ENCODE data around the gene OLIG1.

OLIG1 gene

DNA sequence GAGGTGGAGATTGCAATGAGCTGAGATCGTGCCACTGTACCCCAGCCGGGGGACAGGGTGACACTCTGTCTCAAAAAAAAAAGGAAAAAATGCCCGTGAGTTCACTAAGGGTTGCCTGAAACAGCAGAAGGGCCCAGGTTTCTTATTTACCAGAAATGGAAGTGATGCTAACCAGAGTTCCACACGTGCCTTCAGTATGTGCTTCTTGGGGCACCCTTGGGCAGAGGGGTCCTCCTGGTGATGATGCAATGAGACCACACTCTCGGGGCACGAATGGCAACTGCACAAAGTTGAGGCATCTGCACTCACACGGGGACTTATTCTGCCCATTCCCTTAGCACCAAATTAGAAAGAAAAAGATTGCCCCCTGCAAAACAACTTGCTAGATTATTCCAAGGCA, 29.2 kb downstream of the OLIG1 start:
- Histone ChIP-seq H3K27me3 (ENCODE audit: control insufficient read depth in 1 of 2, insufficient read depth in 2 of 2, low read length in 2 of 2) (peaks cover 4 to 5% of the 10 kb centered on the region in 2 donors), H3K4me1 (ENCODE audit: control insufficient read depth, insufficient read depth, low read length) (no peaks in the 10 kb centered on the region), H3K27ac (ENCODE audit: low read length) (no peak overlapping the region)

DNA sequence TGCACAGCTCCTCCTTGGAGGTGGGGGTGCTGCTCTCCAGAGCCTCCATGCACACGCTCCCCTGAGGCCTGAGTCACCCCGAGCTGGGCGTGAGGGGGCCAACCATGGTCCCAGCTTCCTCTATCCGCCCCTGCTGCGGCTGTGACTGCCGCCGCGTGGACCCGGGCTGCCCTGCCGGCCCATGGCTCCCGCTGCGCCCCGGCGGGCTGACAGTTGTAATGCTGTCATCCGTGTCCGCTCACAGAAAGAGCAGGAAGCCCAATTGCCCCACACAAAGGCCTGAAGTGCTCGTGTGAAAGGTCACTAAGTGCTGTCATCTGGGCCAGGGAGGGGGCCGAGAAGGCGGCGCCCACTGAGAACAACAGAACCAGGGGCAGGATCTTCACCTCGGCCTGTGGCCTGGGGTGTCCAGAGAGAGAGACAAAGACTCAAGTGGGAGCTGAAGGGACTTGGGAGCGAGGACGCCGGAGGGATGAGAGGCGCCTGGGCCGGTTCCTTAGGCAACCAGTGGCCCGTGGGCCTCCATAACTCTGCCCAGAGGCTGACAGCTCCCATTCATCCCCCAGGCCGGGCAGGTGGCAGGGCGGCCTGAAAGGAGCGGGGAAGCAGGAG, 31.5 kb downstream of the OLIG1 start:
- Histone ChIP-seq H3K4me1 (ENCODE audit: control insufficient read depth, insufficient read depth, low read length) (no peaks in the 10 kb centered on the region), H3K9ac (ENCODE audit: low read length in 2 of 2) (no peak overlapping the region), H3K27ac (ENCODE audit: low read length) (no peak overlapping the region), H3K4me3 (ENCODE audit: low read length in 2 of 2) (no peak overlapping the region), H3K27me3 (ENCODE audit: control insufficient read depth in 1 of 2, insufficient read depth in 2 of 2, low read length in 2 of 2) (peaks cover 4 to 10% of the 10 kb centered on the region in 2 donors), H3K9me3 (ENCODE audit: control insufficient read depth in 2 of 2, low read length in 2 of 2) (peaks cover 0 to 6% of the 10 kb centered on the region in 2 donors), H3K36me3 (ENCODE audit: control insufficient read depth in 2 of 2, insufficient read depth in 2 of 2, low read length in 2 of 2) (no peaks in the 10 kb centered on the region)

More for the DNA sequence above, 29.2 kb downstream of the OLIG1 start:
- Histone ChIP-seq H3K9ac (ENCODE audit: low read length in 2 of 2) (no peak overlapping the region), H3K36me3 (ENCODE audit: control insufficient read depth in 2 of 2, insufficient read depth in 2 of 2, low read length in 2 of 2) (no peaks in the 10 kb centered on the region), H3K4me3 (ENCODE audit: low read length in 2 of 2) (no peak overlapping the region), H3K9me3 (ENCODE audit: control insufficient read depth in 2 of 2, low read length in 2 of 2) (no peaks in the 10 kb centered on the region)

- Histone ChIP-seq H3K27ac (ENCODE audit: low read length) (no peak overlapping the region), H3K4me1 (ENCODE audit: control insufficient read depth, insufficient read depth, low read length) (peaks cover 2% of the 10 kb centered on the region), H3K36me3 (ENCODE audit: control insufficient read depth in 2 of 2, insufficient read depth in 2 of 2, low read length in 2 of 2) (no peaks in the 10 kb centered on the region), H3K9me3 (ENCODE audit: control insufficient read depth in 2 of 2, low read length in 2 of 2) (peaks cover 0 to 6% of the 10 kb centered on the region in 2 donors), H3K4me3 (ENCODE audit: low read length in 2 of 2) (no peak overlapping the region), H3K27me3 (ENCODE audit: control insufficient read depth in 1 of 2, insufficient read depth in 2 of 2, low read length in 2 of 2) (peaks cover 20 to 22% of the 10 kb centered on the region in 2 donors), H3K9ac (ENCODE audit: low read length in 2 of 2) (no peak overlapping the region)
Measured at GRCh38 chr21:33105088-33105487, 35.1 kb downstream of the OLIG1 start.

DNA sequence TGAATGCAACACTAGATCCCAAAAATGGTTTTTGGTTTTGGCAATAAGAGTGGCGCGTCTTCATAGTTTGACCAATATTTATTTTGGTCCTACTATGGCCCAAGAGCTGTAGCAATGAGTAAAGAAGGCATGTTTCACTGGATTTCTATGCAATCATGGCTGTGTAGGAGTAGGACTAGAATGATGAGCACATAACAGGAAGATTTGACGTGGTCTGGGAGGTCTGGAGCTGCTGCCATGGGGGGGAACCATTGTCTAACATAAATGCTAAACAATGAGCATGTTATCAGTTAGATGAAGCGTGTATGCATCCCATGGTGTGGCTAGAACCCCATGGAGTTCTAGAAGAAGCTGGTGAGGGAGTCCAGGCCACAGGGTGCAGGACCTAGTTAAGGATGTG, 38.3 kb downstream of the OLIG1 start:
- Histone ChIP-seq H3K4me3 (ENCODE audit: low read length in 2 of 2) (no peak overlapping the region), H3K9ac (ENCODE audit: low read length in 2 of 2) (no peak overlapping the region), H3K4me1 (ENCODE audit: control insufficient read depth, insufficient read depth, low read length) (peaks cover 2% of the 10 kb centered on the region), H3K36me3 (ENCODE audit: control insufficient read depth in 2 of 2, insufficient read depth in 2 of 2, low read length in 2 of 2) (no peaks in the 10 kb centered on the region), H3K9me3 (ENCODE audit: control insufficient read depth in 2 of 2, low read length in 2 of 2) (peaks cover 0 to 9% of the 10 kb centered on the region in 2 donors), H3K27ac (ENCODE audit: low read length) (no peak overlapping the region), H3K27me3 (ENCODE audit: control insufficient read depth in 1 of 2, insufficient read depth in 2 of 2, low read length in 2 of 2) (peaks cover 31 to 41% of the 10 kb centered on the region in 2 donors)

GRCh38 chr21:33109574-33110339, 39.8 kb downstream of the OLIG1 start:
- H3K4me3 ChIP-seq (ENCODE audit: low read length in 2 of 2), result no peak overlapping the region
- peaks cover 2% of the 10 kb centered on the region for H3K4me1 ChIP-seq (ENCODE audit: control insufficient read depth, insufficient read depth, low read length)
- peaks cover 0 to 4% of the 10 kb centered on the region in 2 donors for H3K9me3 ChIP-seq (ENCODE audit: control insufficient read depth in 2 of 2, low read length in 2 of 2)
- no peak overlapping the region for H3K27ac ChIP-seq (ENCODE audit: low read length)
- no peaks in the 10 kb centered on the region for H3K36me3 ChIP-seq (ENCODE audit: control insufficient read depth in 2 of 2, insufficient read depth in 2 of 2, low read length in 2 of 2)
- H3K9ac ChIP-seq (ENCODE audit: low read length in 2 of 2), result no peak overlapping the region
- peaks cover 29 to 45% of the 10 kb centered on the region in 2 donors for H3K27me3 ChIP-seq (ENCODE audit: control insufficient read depth in 1 of 2, insufficient read depth in 2 of 2, low read length in 2 of 2)

DNA sequence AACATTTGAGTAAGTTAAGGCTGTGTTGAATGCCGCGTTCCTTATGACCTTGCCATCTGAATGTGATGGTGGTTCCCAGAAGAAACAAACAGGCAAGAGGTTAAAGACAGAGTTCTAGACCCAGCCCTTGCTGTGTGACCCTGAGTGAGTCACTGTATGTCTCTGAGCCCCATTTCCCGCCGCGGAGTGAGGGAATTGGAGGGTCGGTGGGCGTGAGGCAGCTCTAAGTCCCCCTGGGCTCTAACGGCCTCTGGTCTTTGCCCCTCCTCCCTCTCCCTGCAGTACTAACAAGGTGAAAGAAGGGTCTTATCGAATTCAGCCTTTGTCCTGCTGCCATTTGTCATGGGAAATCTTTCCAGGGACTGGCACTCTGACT, 40.4 kb downstream of the OLIG1 start:
- peaks cover 31 to 42% of the 10 kb centered on the region in 2 donors for H3K27me3 ChIP-seq (ENCODE audit: control insufficient read depth in 1 of 2, insufficient read depth in 2 of 2, low read length in 2 of 2)
- H3K9me3 ChIP-seq (ENCODE audit: control insufficient read depth in 2 of 2, low read length in 2 of 2), result peaks cover 0 to 3% of the 10 kb centered on the region in 2 donors
- H3K4me1 ChIP-seq (ENCODE audit: control insufficient read depth, insufficient read depth, low read length), result peaks cover 2% of the 10 kb centered on the region
- no peaks in the 10 kb centered on the region for H3K36me3 ChIP-seq (ENCODE audit: control insufficient read depth in 2 of 2, insufficient read depth in 2 of 2, low read length in 2 of 2)
- no peak overlapping the region for H3K9ac ChIP-seq (ENCODE audit: low read length in 2 of 2)
- H3K4me3 ChIP-seq (ENCODE audit: low read length in 2 of 2), result no peak overlapping the region
- H3K27ac ChIP-seq (ENCODE audit: low read length), result no peak overlapping the region

- Histone ChIP-seq H3K36me3 (ENCODE audit: control insufficient read depth in 2 of 2, insufficient read depth in 2 of 2, low read length in 2 of 2) (no peaks in the 10 kb centered on the region), H3K4me1 (ENCODE audit: control insufficient read depth, insufficient read depth, low read length) (peaks cover 2% of the 10 kb centered on the region), H3K4me3 (ENCODE audit: low read length in 2 of 2) (no peak overlapping the region), H3K9ac (ENCODE audit: low read length in 2 of 2) (no peak overlapping the region), H3K9me3 (ENCODE audit: control insufficient read depth in 2 of 2, low read length in 2 of 2) (peaks cover 0 to 3% of the 10 kb centered on the region in 2 donors), H3K27me3 (ENCODE audit: control insufficient read depth in 1 of 2, insufficient read depth in 2 of 2, low read length in 2 of 2) (peaks cover 32 to 51% of the 10 kb centered on the region in 2 donors), H3K27ac (ENCODE audit: low read length) (no peak overlapping the region)
Measured at GRCh38 chr21:33111577-33111976, 41.6 kb downstream of the OLIG1 start.

- Histone ChIP-seq H3K9ac (ENCODE audit: low read length in 2 of 2) (no peak overlapping the region), H3K27me3 (ENCODE audit: control insufficient read depth in 1 of 2, insufficient read depth in 2 of 2, low read length in 2 of 2) (peaks cover 32 to 52% of the 10 kb centered on the region in 2 donors), H3K4me3 (ENCODE audit: low read length in 2 of 2) (no peak overlapping the region), H3K27ac (ENCODE audit: low read length) (no peak overlapping the region), H3K36me3 (ENCODE audit: control insufficient read depth in 2 of 2, insufficient read depth in 2 of 2, low read length in 2 of 2) (no peaks in the 10 kb centered on the region), H3K9me3 (ENCODE audit: control insufficient read depth in 2 of 2, low read length in 2 of 2) (peaks cover 0 to 3% of the 10 kb centered on the region in 2 donors), H3K4me1 (ENCODE audit: control insufficient read depth, insufficient read depth, low read length) (peaks cover 2% of the 10 kb centered on the region)
Measured at GRCh38 chr21:33112151-33112550, 42.2 kb downstream of the OLIG1 start.

DNA sequence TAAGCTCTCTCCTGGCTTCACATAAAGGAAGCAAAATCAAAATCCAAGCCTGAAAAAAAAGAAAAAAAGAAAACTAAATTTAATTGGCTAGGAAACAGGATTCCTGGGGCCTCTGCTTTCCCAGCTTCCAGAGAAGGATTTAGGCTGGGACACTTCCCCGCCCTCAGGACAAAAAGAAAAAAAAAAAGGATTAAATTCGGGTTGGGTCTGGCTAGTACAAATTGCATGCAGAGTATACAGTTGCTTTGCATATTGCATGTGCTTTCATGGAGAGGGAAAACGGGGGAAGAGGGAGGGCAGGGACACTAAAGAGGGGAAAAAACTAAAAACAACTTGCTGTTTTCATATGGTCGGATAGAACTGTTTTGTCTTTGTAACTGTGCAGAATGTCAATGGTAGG, 42.7 kb downstream of the OLIG1 start:
- no peak overlapping the region for H3K9ac ChIP-seq (ENCODE audit: low read length in 2 of 2)
- peaks cover 0 to 3% of the 10 kb centered on the region in 2 donors for H3K9me3 ChIP-seq (ENCODE audit: control insufficient read depth in 2 of 2, low read length in 2 of 2)
- H3K36me3 ChIP-seq (ENCODE audit: control insufficient read depth in 2 of 2, insufficient read depth in 2 of 2, low read length in 2 of 2), result no peaks in the 10 kb centered on the region
- H3K27ac ChIP-seq (ENCODE audit: low read length), result no peak overlapping the region
- H3K4me1 ChIP-seq (ENCODE audit: control insufficient read depth, insufficient read depth, low read length), result peaks cover 2% of the 10 kb centered on the region
- peaks cover 32 to 56% of the 10 kb centered on the region in 2 donors for H3K27me3 ChIP-seq (ENCODE audit: control insufficient read depth in 1 of 2, insufficient read depth in 2 of 2, low read length in 2 of 2)
- H3K4me3 ChIP-seq (ENCODE audit: low read length in 2 of 2), result no peak overlapping the region

- H3K27ac ChIP-seq (ENCODE audit: low read length), result no peak overlapping the region
- H3K4me1 ChIP-seq (ENCODE audit: control insufficient read depth, insufficient read depth, low read length), result peaks cover 2% of the 10 kb centered on the region
- H3K4me3 ChIP-seq (ENCODE audit: low read length in 2 of 2), result no peak overlapping the region
- peaks cover 29 to 55% of the 10 kb centered on the region in 2 donors for H3K27me3 ChIP-seq (ENCODE audit: control insufficient read depth in 1 of 2, insufficient read depth in 2 of 2, low read length in 2 of 2)
- peaks cover 0 to 3% of the 10 kb centered on the region in 2 donors for H3K9me3 ChIP-seq (ENCODE audit: control insufficient read depth in 2 of 2, low read length in 2 of 2)
- no peaks in the 10 kb centered on the region for H3K36me3 ChIP-seq (ENCODE audit: control insufficient read depth in 2 of 2, insufficient read depth in 2 of 2, low read length in 2 of 2)
- H3K9ac ChIP-seq (ENCODE audit: low read length in 2 of 2), result no peak overlapping the region
Measured at GRCh38 chr21:33113131-33113530, 43.2 kb downstream of the OLIG1 start.

- Histone ChIP-seq H3K27me3 (ENCODE audit: control insufficient read depth in 1 of 2, insufficient read depth in 2 of 2, low read length in 2 of 2) (peaks cover 24 to 49% of the 10 kb centered on the region in 2 donors), H3K4me3 (ENCODE audit: low read length in 2 of 2) (no peak overlapping the region), H3K9me3 (ENCODE audit: control insufficient read depth in 2 of 2, low read length in 2 of 2) (peaks cover 0 to 3% of the 10 kb centered on the region in 2 donors), H3K36me3 (ENCODE audit: control insufficient read depth in 2 of 2, insufficient read depth in 2 of 2, low read length in 2 of 2) (no peaks in the 10 kb centered on the region), H3K4me1 (ENCODE audit: control insufficient read depth, insufficient read depth, low read length) (peaks cover 2% of the 10 kb centered on the region), H3K27ac (ENCODE audit: low read length) (no peak overlapping the region), H3K9ac (ENCODE audit: low read length in 2 of 2) (no peak overlapping the region)
Measured at GRCh38 chr21:33114276-33114675, 44.3 kb downstream of the OLIG1 start.
